HepG2 (cell line): ENCODE results near the gene TPRKB. TPM values are rescaled to one million over a fixed set of nuclear protein-coding genes. Genes with fewer than 3 reads are reported as not detected.

ENCODE experiments used
- AHR ChIP-seq: IDR thresholded peaks from 2 replicates; pipeline ENCODE4 v1.6.1; 2018; ENCODE audit warnings: missing genetic modification reagents, missing compliant biosample characterization
- GLI4 ChIP-seq: sonication (generic); formaldehyde crosslinking; IDR thresholded peaks from 2 replicates; pipeline ENCODE4 v1.5.1; 2020; ENCODE audit warnings: missing genetic modification reagents, mild to moderate bottlenecking, moderate library complexity, borderline replicate concordance
- HINFP ChIP-seq: sonication (generic); formaldehyde crosslinking; IDR thresholded peaks from 2 replicates; pipeline ENCODE4 v1.4.0; 2020; ENCODE audit warnings: low read depth, mild to moderate bottlenecking, missing genetic modification reagents
- YEATS2 ChIP-seq: sonication (generic); formaldehyde crosslinking; IDR thresholded peaks from 2 replicates; pipeline ENCODE4 v1.4.0; 2020; ENCODE audit warnings: missing genetic modification reagents, borderline replicate concordance
- ZMYM3 ChIP-seq: sonication (generic); formaldehyde crosslinking; IDR thresholded peaks from 2 replicates; pipeline ENCODE4 v1.5.1; 2020; ENCODE audit warnings: mild to moderate bottlenecking, missing genetic modification reagents
- ZNF142 ChIP-seq: sonication (generic); formaldehyde crosslinking; IDR thresholded peaks from 2 replicates; pipeline ENCODE4 v1.4.0; 2020; ENCODE audit warnings: missing genetic modification reagents
- ZNF205 ChIP-seq: IDR thresholded peaks from 2 replicates; pipeline ENCODE4 v1.6.1; 2018; ENCODE audit warnings: missing biosample characterization, missing genetic modification reagents
- ZNF569 ChIP-seq: sonication (generic); formaldehyde crosslinking; IDR thresholded peaks from 2 replicates; pipeline ENCODE4 v1.5.0; 2020; ENCODE audit warnings: mild to moderate bottlenecking, missing genetic modification reagents, moderate library complexity, borderline replicate concordance
- ZNF598 ChIP-seq: sonication (generic); formaldehyde crosslinking; IDR thresholded peaks from 2 replicates; pipeline ENCODE4 v1.5.1; 2020; ENCODE audit warnings: mild to moderate bottlenecking, missing genetic modification reagents, borderline replicate concordance
- ZNF609 ChIP-seq: sonication (generic); formaldehyde crosslinking; IDR thresholded peaks from 2 replicates; pipeline ENCODE4 v1.4.0; 2020; ENCODE audit warnings: mild to moderate bottlenecking, missing genetic modification reagents, borderline replicate concordance
- ZNF644 ChIP-seq: IDR thresholded peaks from 2 replicates; pipeline ENCODE4 v1.6.1; 2016; ENCODE audit warnings: low read depth
- polyA plus RNA-seq, 8 experiments: library from polyadenylated mRNA; depleted of rRNA in 3 of 8; stranded (reverse) in 7 of 8; unstranded in 1 of 8; fragments of >200 nt; fragmentation: Illumina TruSeq in 4 of 8; extraction: Trizol in 4 of 8; gene quantifications; 2 replicates each; pipeline versions ENCODE4 v1.2.1 to v1.2.3, GENCODE V29; 2011 to 2016; ENCODE audit warnings: low read depth in 4 of 8, missing spikeins in 1 of 8, mixed read lengths in 1 of 8; ENCODE audit not compliant: insufficient read depth in 1 of 8
- total RNA-seq, 5 experiments: library from RNA; depleted of rRNA; stranded (reverse); fragments of >200 nt; fragmentation: Illumina TruSeq; extraction: Trizol; gene quantifications; 2 replicates each; pipeline ENCODE4 v1.2.3, GENCODE V29; 2016; ENCODE audit warnings: low read depth in 1 of 5

The TPRKB gene
- total and polyA plus RNA-seq, 2 of the 13 experiments (the other 11 are each of a cell fraction or from before 2014, with no cell fraction given): 32.0 to 58.0 TPM

- TF ChIP-seq GLI4 (no peak), ZNF644 (CRISPR knock-in tag) (peak; percentile 21; the same call in 1 of the 2 replicates), YEATS2 (no peak), ZNF609 (no peak), HINFP (CRISPR knock-in tag) (no peak), ZMYM3 (no peak), ZNF142 (CRISPR knock-in tag) (no peak), AHR (CRISPR knock-in tag) (no peak), ZNF205 (CRISPR knock-in tag) (no peak), ZNF598 (no peak), ZNF569 (CRISPR knock-in tag) (no peak)
These were observed 20.4 kb downstream of the TPRKB start (continued) for GRCh38 chr2:73716543-73717250.
